CD4-positive, alpha-beta T cell treated with Interleukin-12 subunit alpha and Interleukin-12 subunit beta, for 1 hour (primary cell): ENCODE results near the gene ZDHHC16.
A peak's percentile ranks its signal among the peaks of the same experiment; 100 is the strongest.
"Not testable (repeated sequence)": the region's sequence is repeated elsewhere in the genome, so short reads cannot be mapped to it uniquely, and the experiment has no call there.

Source experiments
- DNase-seq: peaks from one replicate; pipeline ENCODE4 v3.0.0-alpha.2; 2020

ZDHHC16 gene

GRCh38 chr10:97445722-97446639, at the start of gene ZDHHC16, which contains the start of gene EXOSC1:
ZDHHC16 (plus strand) TSS chr10:97446175; CDS start chr10:97451676, 5,501 bp downstream.
EXOSC1 (minus strand) TSS chr10:97446006; CDS start chr10:97445985, 21 bp downstream.
- DNase-seq = peak; percentile 92

GRCh38 chr10:97399843-97400545, 46.0 kb upstream of the ZDHHC16 start:
- peak; percentile 49 for DNase-seq

- peak; percentile 95 for DNase-seq
Measured at GRCh38 chr10:97400665-97401454, 45.1 kb upstream of the ZDHHC16 start, which contains the start of gene RRP12. RRP12 (minus strand) TSS chr10:97401340; CDS start chr10:97401231, 109 bp downstream.

GRCh38 chr10:97401455-97401919, 44.5 kb upstream of the ZDHHC16 start:
- DNase-seq = no peak

- DNase-seq = no peak
Measured at GRCh38 chr10:97404044-97404443, 41.9 kb upstream of the ZDHHC16 start.

- DNase-seq = no peak
Measured at GRCh38 chr10:97406064-97406463, 39.9 kb upstream of the ZDHHC16 start.

DNA sequence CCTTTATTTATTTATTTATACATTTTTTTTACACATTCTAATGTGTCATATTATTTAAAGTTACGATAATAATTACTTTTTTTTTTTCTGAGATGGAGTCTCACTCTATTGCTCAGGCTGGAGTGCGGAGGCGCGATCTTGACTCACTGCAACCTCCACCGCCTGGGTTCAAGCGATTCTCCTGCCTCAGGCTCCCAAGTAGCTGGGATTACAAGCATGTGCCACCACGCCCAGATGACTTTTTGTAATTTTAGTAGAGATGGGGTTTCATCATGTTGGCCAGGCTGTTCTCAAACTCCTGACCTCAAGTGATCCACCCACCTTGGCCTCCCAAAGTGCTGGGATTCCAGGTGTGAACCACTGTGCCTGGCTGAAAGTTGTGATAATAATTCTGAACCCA, 39.5 kb upstream of the ZDHHC16 start:
- not testable (repeated sequence) for DNase-seq

DNA sequence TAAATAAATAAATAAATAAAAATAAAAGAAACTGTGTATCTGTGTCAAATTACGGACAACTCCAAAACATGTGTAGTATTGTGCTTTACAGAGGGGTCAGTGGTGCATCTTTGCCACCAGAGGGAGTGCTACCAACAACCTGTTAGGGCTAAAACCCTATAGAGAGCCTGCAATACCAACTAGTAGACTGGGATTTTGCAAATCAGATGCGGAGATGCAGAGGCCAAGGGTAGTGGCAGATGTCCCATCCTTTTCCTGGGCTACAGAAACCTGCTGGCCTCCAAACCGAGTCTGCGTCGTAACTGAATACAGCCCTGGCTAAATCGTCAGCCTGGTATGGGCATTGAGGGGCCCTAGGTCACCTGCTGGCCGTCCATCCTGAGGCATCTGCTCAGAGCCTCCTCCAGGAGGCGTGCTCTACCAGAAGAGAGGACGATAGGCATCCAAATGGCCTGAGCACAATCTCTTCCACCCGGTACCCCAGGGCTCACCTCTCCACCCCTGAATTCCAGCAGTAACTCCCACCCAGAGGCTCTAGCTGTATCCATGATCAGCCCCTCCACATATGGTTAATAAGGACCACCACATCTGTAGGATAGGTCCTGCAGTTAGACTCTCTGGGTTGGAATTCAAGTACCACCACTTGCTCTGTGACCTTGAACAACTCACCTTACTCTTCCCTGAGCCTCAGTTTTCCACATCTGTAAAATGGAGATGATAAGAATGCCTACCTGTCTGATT, 38.6 kb upstream of the ZDHHC16 start:
- peak; percentile 83 for DNase-seq

- no peak for DNase-seq
Measured at GRCh38 chr10:97407952-97408248, 38.1 kb upstream of the ZDHHC16 start.

DNA sequence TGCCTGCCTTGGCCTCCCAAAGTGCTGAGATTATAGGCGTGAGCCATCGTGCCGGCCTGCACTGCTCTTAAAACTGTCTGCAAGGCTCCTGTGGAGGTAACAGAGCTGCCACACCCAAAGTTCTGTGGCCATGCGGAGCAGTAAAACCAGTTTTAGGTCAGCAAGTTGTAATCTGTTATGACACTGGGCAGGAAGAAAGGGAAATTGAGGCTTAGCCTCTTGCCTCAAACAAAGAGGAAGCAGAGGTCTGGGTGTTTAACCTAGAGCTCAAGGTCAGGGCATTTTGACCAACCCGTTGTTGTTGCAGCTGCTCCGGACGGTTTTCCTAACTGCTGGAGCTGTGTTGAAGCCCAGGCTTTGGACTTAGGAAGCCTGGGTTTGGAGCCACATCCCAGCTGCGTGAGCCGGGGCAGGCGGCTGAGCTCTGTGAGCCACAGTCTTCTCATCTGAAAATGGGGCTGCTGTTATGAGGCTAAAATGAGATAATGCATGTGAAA, 37.4 kb upstream of the ZDHHC16 start:
- DNase-seq = no peak

GRCh38 chr10:97411406-97411805, 34.6 kb upstream of the ZDHHC16 start:
- DNase-seq = no peak

GRCh38 chr10:97412891-97413304, 33.1 kb upstream of the ZDHHC16 start:
- DNase-seq = no peak

GRCh38 chr10:97416565-97416964, 29.4 kb upstream of the ZDHHC16 start:
- no peak for DNase-seq

GRCh38 chr10:97423757-97424098, 22.2 kb upstream of the ZDHHC16 start:
- not testable (repeated sequence) for DNase-seq

- DNase-seq = peak; percentile 98
Measured at GRCh38 chr10:97425964-97426775, 19.8 kb upstream of the ZDHHC16 start, which contains the start of gene PGAM1. PGAM1 (plus strand) TSS chr10:97426191; CDS start chr10:97426308, 117 bp downstream.

DNA sequence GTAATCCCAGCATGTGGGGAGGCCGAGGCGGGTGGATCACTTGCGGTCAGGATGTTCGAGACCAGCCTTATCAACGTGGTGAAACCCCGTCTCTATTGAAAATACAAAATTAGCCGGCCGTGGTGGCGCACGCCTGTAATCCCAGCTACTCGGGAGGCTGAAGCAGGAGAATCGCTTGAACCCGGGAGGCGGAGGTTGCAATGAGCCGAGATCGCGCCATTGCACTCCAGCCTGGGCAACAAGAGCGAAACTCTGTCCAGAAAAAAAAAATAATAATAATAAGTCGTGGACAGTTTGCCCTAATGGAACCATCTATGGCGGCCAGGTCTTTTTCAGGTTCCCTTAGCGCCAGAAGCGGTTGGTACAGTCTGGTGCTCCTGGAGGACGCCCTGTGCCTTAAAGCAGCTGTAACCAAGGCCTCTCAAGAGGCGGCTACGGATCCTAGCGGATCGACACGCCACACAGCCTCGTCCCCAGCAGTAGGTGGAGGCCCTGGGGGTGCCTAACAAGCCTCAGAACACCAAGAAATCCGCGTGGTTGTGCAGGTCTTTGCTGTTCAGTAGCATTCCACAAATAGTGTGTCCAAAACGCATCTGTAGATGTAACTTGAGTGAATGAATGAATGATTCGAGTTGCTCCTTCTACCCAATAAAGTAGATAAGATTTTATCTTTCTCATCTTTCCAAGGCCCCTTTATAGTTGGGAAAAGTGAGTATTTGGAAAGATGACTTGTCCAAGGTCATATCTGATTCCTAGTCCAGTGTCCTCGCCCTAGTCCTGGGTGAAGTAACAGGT, 19.0 kb upstream of the ZDHHC16 start:
- no peak for DNase-seq

- DNase-seq = peak; percentile 50
Measured at GRCh38 chr10:97427571-97428179, 18.3 kb upstream of the ZDHHC16 start.

- DNase-seq = peak; percentile 55
Measured at GRCh38 chr10:97428572-97428981, 17.4 kb upstream of the ZDHHC16 start.

- DNase-seq = no peak
Measured at GRCh38 chr10:97434055-97434454, 11.9 kb upstream of the ZDHHC16 start.

GRCh38 chr10:97434557-97434956, 11.4 kb upstream of the ZDHHC16 start:
- no peak for DNase-seq
